PC-9 (cell line): ENCODE results near the gene CDC25A. TPM values are rescaled to one million over a fixed set of nuclear protein-coding genes. Genes with fewer than 3 reads are reported as not detected.

Source experiments
- BruUV-seq: library from RNA; stranded (reverse); fragments of 400-500 nt; replicated peaks from 2 replicates; lab custom pipeline; 2021; lab: Mats Ljungman, UMichigan
- CTCF ChIA-PET: fragments of 300-600 bp; sonication (Branson Sonifier 250); formaldehyde crosslinking; loops from one replicate; lab custom pipeline; 2022; ENCODE audit warnings: antibody characterized with exemption; lab: Charles Lee
- POLR2A ChIA-PET: fragments of 300-600 bp; sonication (Branson Sonifier 250); formaldehyde crosslinking; loops from one replicate; lab custom pipeline; 2022; ENCODE audit warnings: antibody characterized with exemption; ENCODE audit not compliant: unreplicated experiment; lab: Charles Lee
- DNase-seq, 2 experiments: peaks; one replicate each; pipeline versions ENCODE4 v3.0.0 to v3.0.0-alpha.2; 2015 to 2022; ENCODE audit warnings: mixed read lengths in 1 of 2
- H2AFZ ChIP-seq: fragments of 200-600 bp; sonication (generic); 2 replicates; pipeline ENCODE4 v1.8.1; 2017; ENCODE audit warnings: antibody characterized with exemption
- H3F3A ChIP-seq: fragments of 200-600 bp; sonication (generic); 2 replicates; pipeline ENCODE4 v1.8.1; 2017; ENCODE audit warnings: antibody characterized with exemption, mild to moderate bottlenecking, low read depth; ENCODE audit not compliant: insufficient read depth
- H3K27ac ChIP-seq: fragments of 200-600 bp; sonication (generic); 2 replicates; pipeline ENCODE4 v1.6.1; 2016; ENCODE audit warnings: mixed run types
- H3K27me3 ChIP-seq: fragments of 200-600 bp; sonication (generic); 2 replicates; pipeline ENCODE4 v1.6.1; 2016; ENCODE audit warnings: low read depth, mixed run types; ENCODE audit not compliant: insufficient read depth
- H3K36me3 ChIP-seq: fragments of 200-600 bp; sonication (generic); 2 replicates; pipeline ENCODE4 v1.6.1; 2016; ENCODE audit warnings: low read depth, mixed run types
- H3K4me1 ChIP-seq: fragments of 200-600 bp; sonication (generic); replicated peaks from 2 replicates; pipeline ENCODE4 v1.6.1; 2016; ENCODE audit warnings: mixed run types; ENCODE audit not compliant: insufficient read depth
- H3K4me2 ChIP-seq: fragments of 200-600 bp; sonication (generic); 2 replicates; pipeline ENCODE4 v1.6.1; 2017; ENCODE audit warnings: mixed run types
- H3K4me3 ChIP-seq: fragments of 200-600 bp; sonication (generic); 2 replicates; pipeline ENCODE4 v1.6.1; 2016; ENCODE audit warnings: mixed run types
- H3K79me2 ChIP-seq: fragments of 200-600 bp; sonication (generic); 2 replicates; pipeline ENCODE4 v1.6.1; 2017; ENCODE audit warnings: low read depth, mixed run types
- H3K9me2 ChIP-seq: fragments of 200-600 bp; sonication (generic); 2 replicates; pipeline ENCODE4 v1.8.1; 2017; ENCODE audit warnings: mild to moderate bottlenecking; ENCODE audit not compliant: insufficient read depth
- H3K9me3 ChIP-seq: fragments of 200-600 bp; sonication (generic); 2 replicates; pipeline ENCODE4 v1.8.1; 2016; ENCODE audit warnings: low read depth; ENCODE audit not compliant: insufficient read depth
- H4K20me1 ChIP-seq: fragments of 200-600 bp; sonication (generic); 2 replicates; pipeline ENCODE4 v1.8.1; 2017; ENCODE audit not compliant: insufficient read depth
- CTCF ChIP-seq: fragments of 200-600 bp; sonication (generic); conservative IDR thresholded peaks from 2 replicates; pipeline ENCODE4 v1.6.1; 2017; ENCODE audit warnings: mixed run types, antibody characterized with exemption, mild to moderate bottlenecking, moderate library complexity
- EZH2 ChIP-seq: fragments of 200-600 bp; sonication (generic); IDR thresholded peaks from 2 replicates; pipeline ENCODE4 v1.8.0; 2017; ENCODE audit warnings: antibody characterized with exemption, low read depth
- intact Hi-C: fragments of 100-400 bp; cut with micrococcal nuclease; formaldehyde crosslinking; loops from one replicate; pipeline ENCODE4 v1.10.0; 2022; ENCODE audit not compliant: unreplicated experiment
- total RNA-seq: library from RNA; stranded (reverse); gene quantifications from 2 replicates; pipeline ENCODE4 v1.2.3, GENCODE V29; 2021

CDC25A gene
- total RNA-seq, 1 experiment from 2014 or later: 9.7 TPM

GRCh38 chr3:48141604-48142137 is 46.5 kb downstream of the CDC25A start:
- intact Hi-C loops: no loop called here

GRCh38 chr3:48140936-48141603 is 47.1 kb downstream of the CDC25A start:
- Histone ChIP-seq H3K4me1 (no peaks in the 10 kb centered on the region), H3K9me2 (no peaks in the 10 kb centered on the region), H3K79me2 (no peaks in the 10 kb centered on the region), H3F3A (no peaks in the 10 kb centered on the region), H4K20me1 (no peaks in the 10 kb centered on the region), H3K27ac (no peak overlapping the region), H3K36me3 (no peaks in the 10 kb centered on the region), H3K4me3 (no peak overlapping the region), H3K9me3 (no peaks in the 10 kb centered on the region), H3K27me3 (no peaks in the 10 kb centered on the region), H2AFZ (no peak overlapping the region), H3K4me2 (no peak overlapping the region)
- ChIA-PET POLR2A (no interaction called here), CTCF (no interaction called here)
- TF ChIP-seq EZH2: no peak
- TF ChIP-seq CTCF: no peak
- intact Hi-C loops: no loop called here
- no TSS peak for BruUV-seq
- DNase-seq: no peak

More at GRCh38 chr3:48141604-48142137, 46.5 kb downstream of the CDC25A start:
- Histone ChIP-seq H3F3A (no peaks in the 10 kb centered on the region), H3K4me3 (no peak overlapping the region), H3K9me3 (no peaks in the 10 kb centered on the region), H3K79me2 (no peaks in the 10 kb centered on the region), H4K20me1 (no peaks in the 10 kb centered on the region), H3K36me3 (no peaks in the 10 kb centered on the region), H3K27ac (no peak overlapping the region), H2AFZ (no peak overlapping the region), H3K27me3 (no peaks in the 10 kb centered on the region), H3K4me2 (no peak overlapping the region), H3K9me2 (no peaks in the 10 kb centered on the region), H3K4me1 (no peaks in the 10 kb centered on the region)
- no peak for DNase-seq
- TF ChIP-seq CTCF (no peak), EZH2 (no peak)
- no TSS peak for BruUV-seq
- CTCF ChIA-PET: no interaction called here
- POLR2A ChIA-PET: no interaction called here

DNA sequence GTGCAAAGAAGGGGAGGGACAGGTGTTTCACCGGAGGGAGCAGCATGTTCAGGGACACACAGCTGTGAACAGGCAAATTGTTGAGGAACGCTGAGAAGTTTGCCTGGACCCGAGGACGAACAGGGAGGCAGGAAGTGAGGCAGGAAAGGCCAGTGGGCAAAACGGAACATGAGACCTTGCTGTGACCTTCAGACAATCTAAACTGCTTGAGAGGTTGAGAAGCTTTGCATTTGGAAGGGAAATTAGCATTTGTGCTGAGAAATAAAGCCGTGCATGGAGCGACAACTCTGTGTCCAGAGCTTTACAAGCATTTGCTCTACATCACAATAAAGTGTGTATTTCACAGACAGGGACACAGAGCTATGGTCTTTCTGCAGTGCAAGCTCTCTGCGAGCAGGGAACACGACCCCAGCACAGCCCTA is 47.9 kb downstream of the CDC25A start:
- Histone ChIP-seq H2AFZ (no peak overlapping the region), H3K27ac (no peak overlapping the region), H3K9me3 (no peaks in the 10 kb centered on the region), H3K27me3 (no peaks in the 10 kb centered on the region), H3K9me2 (no peaks in the 10 kb centered on the region), H3K4me1 (no peaks in the 10 kb centered on the region), H3K79me2 (no peaks in the 10 kb centered on the region), H4K20me1 (no peaks in the 10 kb centered on the region), H3K4me2 (no peak overlapping the region), H3F3A (no peaks in the 10 kb centered on the region), H3K4me3 (no peak overlapping the region), H3K36me3 (no peaks in the 10 kb centered on the region)
- TF ChIP-seq EZH2: no peak
- intact Hi-C loops: no loop called here
- ChIA-PET POLR2A (no interaction called here), CTCF (interaction anchor here (0.6 kb wide), 1 partner anchor 17 kb away, joined by 6 read pairs; no protein-coding TSS in a partner anchor)
- DNase-seq: no peak
- BruUV-seq: no TSS peak
